Karpas-422 (cell line): Measurements from ENCODE around the gene ZNF511. TPM values are rescaled to one million over a fixed set of nuclear protein-coding genes. Genes with fewer than 3 reads are reported as not detected.

Experiments used
- DNase-seq: peaks from one replicate; pipeline ENCODE4 v3.0.0-alpha.2; 2015
- H2AFZ ChIP-seq: fragments of 200-600 bp; sonication (generic); 2 replicates; pipeline ENCODE4 v1.6.1; 2014; ENCODE audit warnings: antibody characterized with exemption, low read length, mixed read lengths
- H3K27ac ChIP-seq: fragments of 200-600 bp; sonication (generic); 2 replicates; pipeline ENCODE4 v1.5.1; 2014; ENCODE audit warnings: mild to moderate bottlenecking, low read length, moderate library complexity
- H3K27me3 ChIP-seq: fragments of 200-600 bp; sonication (generic); 2 replicates; pipeline ENCODE4 v1.6.1; 2014; ENCODE audit warnings: low read length, mixed read lengths
- H3K36me3 ChIP-seq: fragments of 200-600 bp; sonication (generic); 2 replicates; pipeline ENCODE4 v1.6.1; 2014; ENCODE audit warnings: low read length, mixed read lengths; ENCODE audit not compliant: insufficient read depth
- H3K4me1 ChIP-seq: fragments of 200-600 bp; sonication (generic); 2 replicates; pipeline ENCODE4 v1.6.1; 2014; ENCODE audit warnings: mild to moderate bottlenecking, low read length, mixed read lengths
- H3K4me2 ChIP-seq: fragments of 200-600 bp; sonication (generic); 2 replicates; pipeline ENCODE4 v1.6.1; 2014; ENCODE audit warnings: low read length, low read depth, mild to moderate bottlenecking; ENCODE audit not compliant: poor library complexity, severe bottlenecking
- H3K4me3 ChIP-seq: fragments of 200-600 bp; sonication (generic); 2 replicates; pipeline ENCODE4 v1.5.1; 2014; ENCODE audit warnings: mild to moderate bottlenecking, antibody characterized with exemption, low read length, mixed read lengths
- H3K79me2 ChIP-seq: fragments of 200-600 bp; sonication (generic); 2 replicates; pipeline ENCODE4 v1.6.1; 2014; ENCODE audit warnings: mild to moderate bottlenecking, low read length, mixed read lengths
- H3K9ac ChIP-seq: fragments of 200-600 bp; sonication (generic); 2 replicates; pipeline ENCODE4 v1.6.0; 2014; ENCODE audit warnings: low read length
- H3K9me2 ChIP-seq: fragments of 200-600 bp; sonication (generic), shearing (Covaris generic); replicated peaks from 2 replicates; pipeline ENCODE4 v1.6.0; 2014; ENCODE audit warnings: mild to moderate bottlenecking, low read length, moderate library complexity; ENCODE audit not compliant: insufficient read depth
- H3K9me3 ChIP-seq: fragments of 300-700, 200-600 bp; sonication (generic); 2 replicates; pipeline ENCODE4 v1.6.1; 2014; ENCODE audit warnings: low read length, mixed read lengths
- H4K20me1 ChIP-seq: fragments of 200-600 bp; sonication (generic); 2 replicates; pipeline ENCODE4 v1.6.1; 2014; ENCODE audit warnings: mild to moderate bottlenecking, antibody characterized with exemption, low read length, low read depth; ENCODE audit not compliant: insufficient read depth
- total RNA-seq: library from RNA; depleted of rRNA; stranded (reverse); fragments of >200 nt; shearing (Covaris generic); gene quantifications from 2 replicates; pipeline ENCODE4 v1.2.3, GENCODE V29; 2014; ENCODE audit warnings: low replicate concordance

The ZNF511 gene
- total RNA-seq, 1 experiment from 2014 or later = 14.0 TPM

GRCh38 chr10:133302230-133302629 lies 6.5 kb upstream of the ZNF511 start:
- H3K27ac ChIP-seq = no peak overlapping the region
- H4K20me1 ChIP-seq = peaks cover 18% of the 10 kb centered on the region; the same call in 1 of the 2 replicates
- peaks cover 6% of the 10 kb centered on the region for H3K4me1 ChIP-seq
- H3K4me2 ChIP-seq = no peak overlapping the region
- no peak overlapping the region for H2AFZ ChIP-seq
- H3K9me3 ChIP-seq = no peaks in the 10 kb centered on the region
- 0 out of 2 replicates have a peak, but pooled peaks cover 2% of the 10 kb centered on the region for H3K36me3 ChIP-seq
- no peak overlapping the region for H3K9ac ChIP-seq
- no peaks in the 10 kb centered on the region for H3K27me3 ChIP-seq
- no peak for DNase-seq
- no peak overlapping the region for H3K4me3 ChIP-seq
- peaks cover 44% of the 10 kb centered on the region for H3K79me2 ChIP-seq
- no peaks in the 10 kb centered on the region for H3K9me2 ChIP-seq

- H3K36me3 ChIP-seq = 0 out of 2 replicates have a peak, but pooled peaks cover 2% of the 10 kb centered on the region
- no peak overlapping the region for H3K4me3 ChIP-seq
- H3K27ac ChIP-seq = no peak overlapping the region
- H3K79me2 ChIP-seq = peaks cover 54% of the 10 kb centered on the region
- no peak overlapping the region for H2AFZ ChIP-seq
- no peaks in the 10 kb centered on the region for H3K27me3 ChIP-seq
- no peak for DNase-seq
- H3K4me1 ChIP-seq = peaks cover 13% of the 10 kb centered on the region
- no peaks in the 10 kb centered on the region for H3K9me3 ChIP-seq
- peaks cover 27% of the 10 kb centered on the region; the same call in 1 of the 2 replicates for H4K20me1 ChIP-seq
- no peak overlapping the region for H3K9ac ChIP-seq
- H3K9me2 ChIP-seq = no peaks in the 10 kb centered on the region
- no peak overlapping the region for H3K4me2 ChIP-seq
These were observed 5.5 kb upstream of the ZNF511 start for GRCh38 chr10:133303206-133303605.

GRCh38 chr10:133306097-133306476 lies 2.6 kb upstream of the ZNF511 start:
- no peak overlapping the region for H3K9ac ChIP-seq
- peaks cover 37% of the 10 kb centered on the region; the same call in 1 of the 2 replicates for H4K20me1 ChIP-seq
- peaks cover 18% of the 10 kb centered on the region for H3K4me1 ChIP-seq
- no peaks in the 10 kb centered on the region for H3K9me2 ChIP-seq
- no peak for DNase-seq
- H3K4me3 ChIP-seq = no peak overlapping the region
- peaks cover 16% of the 10 kb centered on the region for H3K36me3 ChIP-seq
- no peak overlapping the region for H3K4me2 ChIP-seq
- H2AFZ ChIP-seq = no peak overlapping the region
- H3K27me3 ChIP-seq = no peaks in the 10 kb centered on the region
- no peak overlapping the region for H3K27ac ChIP-seq
- H3K9me3 ChIP-seq = no peaks in the 10 kb centered on the region
- peaks cover 62% of the 10 kb centered on the region for H3K79me2 ChIP-seq

GRCh38 chr10:133306941-133307379 lies 1.8 kb upstream of the ZNF511 start:
- no peak overlapping the region for H3K27ac ChIP-seq
- H3K27me3 ChIP-seq = no peaks in the 10 kb centered on the region
- H3K4me1 ChIP-seq = peaks cover 18% of the 10 kb centered on the region
- peak overlapping the region; percentile 96; the same call in 1 of the 2 replicates for H3K4me3 ChIP-seq
- no peaks in the 10 kb centered on the region for H3K9me2 ChIP-seq
- no peaks in the 10 kb centered on the region for H3K9me3 ChIP-seq
- H3K36me3 ChIP-seq = peaks cover 16% of the 10 kb centered on the region
- peak overlapping the region; percentile 96 for H3K9ac ChIP-seq
- no peak overlapping the region for H2AFZ ChIP-seq
- no peak for DNase-seq
- H3K79me2 ChIP-seq = peaks cover 62% of the 10 kb centered on the region
- peaks cover 37% of the 10 kb centered on the region; the same call in 1 of the 2 replicates for H4K20me1 ChIP-seq
- H3K4me2 ChIP-seq = peak overlapping the region; percentile 91

GRCh38 chr10:133307776-133308420 lies 816 bp upstream of the ZNF511 start:
- Histone ChIP-seq H3K79me2 (peaks cover 57% of the 10 kb centered on the region), H3K27ac (peak overlapping the region; percentile 81; the same call in 1 of the 2 replicates), H2AFZ (no peak overlapping the region), H3K4me1 (peaks cover 18% of the 10 kb centered on the region), H4K20me1 (peaks cover 37% of the 10 kb centered on the region; the same call in 1 of the 2 replicates), H3K4me3 (peak overlapping the region; percentile 96), H3K9me3 (no peaks in the 10 kb centered on the region), H3K36me3 (peaks cover 16% of the 10 kb centered on the region), H3K4me2 (peak overlapping the region; percentile 91), H3K9ac (peak overlapping the region; percentile 96), H3K27me3 (no peaks in the 10 kb centered on the region), H3K9me2 (no peaks in the 10 kb centered on the region)
- DNase-seq = peak; percentile 93

GRCh38 chr10:133309100-133309719 lies 496 bp downstream of the ZNF511 start:
- Histone ChIP-seq H3K4me3 (peak overlapping the region; percentile 96), H3K9me3 (no peaks in the 10 kb centered on the region), H4K20me1 (peaks cover 28% of the 10 kb centered on the region; the same call in 1 of the 2 replicates), H3K4me2 (peak overlapping the region; percentile 91), H3K79me2 (peaks cover 45% of the 10 kb centered on the region), H3K27me3 (no peaks in the 10 kb centered on the region), H3K27ac (peak overlapping the region; percentile 81), H3K9me2 (no peaks in the 10 kb centered on the region), H3K9ac (peak overlapping the region; percentile 96), H3K36me3 (peaks cover 16% of the 10 kb centered on the region), H3K4me1 (peaks cover 18% of the 10 kb centered on the region), H2AFZ (0 out of 2 replicates have a peak overlapping the region, but pooled peaks have one; percentile 89)
- DNase-seq = peak; percentile 96

GRCh38 chr10:133309720-133310398 lies 1.1 kb downstream of the ZNF511 start:
- no peaks in the 10 kb centered on the region for H3K9me3 ChIP-seq
- peaks cover 26% of the 10 kb centered on the region; the same call in 1 of the 2 replicates for H4K20me1 ChIP-seq
- no peak overlapping the region for H3K27ac ChIP-seq
- H3K4me2 ChIP-seq = peak overlapping the region; percentile 91
- no peak overlapping the region for H3K9ac ChIP-seq
- H2AFZ ChIP-seq = no peak overlapping the region
- no peak for DNase-seq
- peaks cover 18% of the 10 kb centered on the region for H3K4me1 ChIP-seq
- peaks cover 16% of the 10 kb centered on the region for H3K36me3 ChIP-seq
- peak overlapping the region; percentile 96; the same call in 1 of the 2 replicates for H3K4me3 ChIP-seq
- H3K79me2 ChIP-seq = peaks cover 40% of the 10 kb centered on the region
- no peaks in the 10 kb centered on the region for H3K9me2 ChIP-seq
- H3K27me3 ChIP-seq = no peaks in the 10 kb centered on the region

- Histone ChIP-seq H3K27me3 (no peaks in the 10 kb centered on the region), H3K36me3 (peaks cover 16% of the 10 kb centered on the region), H3K9me2 (no peaks in the 10 kb centered on the region), H3K4me3 (no peak overlapping the region), H3K27ac (no peak overlapping the region), H3K9me3 (no peaks in the 10 kb centered on the region), H3K9ac (no peak overlapping the region), H3K79me2 (peaks cover 35% of the 10 kb centered on the region), H4K20me1 (peaks cover 25% of the 10 kb centered on the region; the same call in 1 of the 2 replicates), H2AFZ (no peak overlapping the region), H3K4me1 (peaks cover 18% of the 10 kb centered on the region), H3K4me2 (no peak overlapping the region)
- DNase-seq = no peak
These were observed 1.7 kb downstream of the ZNF511 start for GRCh38 chr10:133310399-133310755.
